Uterus (tissue), 2 donors: ENCODE measurements around the gene KCNJ15.

Experiments used
- CTCF ChIP-seq, 4 experiments: fragments of 200-600 bp in 2 of 4; fragments of 450-650 bp in 2 of 4; sonication (generic) in 2 of 4; IDR thresholded peaks; one replicate each; pipeline ENCODE4 v1.5.1; 2016 to 2019; ENCODE audit warnings: antibody characterized with exemption in 4 of 4, mild to moderate bottlenecking in 2 of 4, moderate library complexity in 1 of 4
- POLR2A ChIP-seq, 2 donors: fragments of 450-650 bp; IDR thresholded peaks; one replicate each; pipeline ENCODE4 v1.6.1; 2016; ENCODE audit warnings: antibody characterized with exemption in 2 of 2, mild to moderate bottlenecking in 1 of 2, moderate library complexity in 1 of 2

GRCh38 chr21:38277501-38278131, 20.8 kb downstream of the KCNJ15 start:
- TF ChIP-seq CTCF (IDR thresholded peaks at IDR 0.05) (no peak), POLR2A (IDR thresholded peaks at IDR 0.05) (no peak)
